K562 (cell line): ENCODE data around the gene TNFAIP1. TPM values are rescaled to one million over a fixed set of nuclear protein-coding genes. Genes with fewer than 3 reads are reported as not detected.
A peak's percentile ranks its signal among the peaks of the same experiment; 100 is the strongest.

Experiments used
- ATAC-seq: fragments of 200-7000 bp; cut with Tn5 transposase; 3 replicates; pipeline ENCODE4 v1.9.1; 2020; ENCODE audit warnings: moderate library complexity
- BruUV-seq: library from RNA; stranded (reverse); fragments of 400-500 nt; replicated peaks from 2 replicates; lab custom pipeline; 2021; lab: Mats Ljungman, UMichigan
- CTCF ChIA-PET: fragments of 300-600 bp; formaldehyde crosslinking; extraction: SDS; loops from one replicate; lab custom pipeline; 2021; ENCODE audit warnings: low intra/inter-chr PET ratio; lab: Yijun Ruan, JAX
- POLR2A ChIA-PET: fragments of 300-600, 350-650 bp; sonication (Branson Sonifier 250); formaldehyde crosslinking; extraction: SDS; loops from one replicate; lab custom pipeline; 2021; ENCODE audit warnings: antibody characterized with exemption, inconsistent platforms; lab: Yijun Ruan, JAX
- DNase-seq, 4 experiments: peaks; one replicate each; pipeline versions ENCODE4 v3.0.0 to v3.0.0-alpha.2; 2011 to 2018; ENCODE audit warnings: low spot score in 3 of 4, mixed read lengths in 3 of 4; ENCODE audit errors: extremely low read depth in 1 of 4
- FAIRE-seq: peaks from 2 replicates; lab custom pipeline; 2011; peaks lifted over from hg19 to GRCh38; lab: Jason Lieb, UNC
- H2AFZ ChIP-seq: 2 replicates; pipeline ENCODE4 v1.6.0; 2011; ENCODE audit warnings: low read depth, low read length, control low read depth, inconsistent platforms
- H3K27ac ChIP-seq: fragments of 200-600 bp; 3 replicates; pipeline ENCODE4 v1.8.0; 2011; ENCODE audit warnings: low read depth, mild to moderate bottlenecking, control low read depth, inconsistent platforms, low read length, moderate library complexity, mixed read lengths; ENCODE audit errors: extremely low read depth
- H3K27me3 ChIP-seq, 2 experiments: fragments of 300-600 bp in 1 of 2; 2 replicates in 1 of 2; 3 replicates in 1 of 2; pipeline versions ENCODE4 v1.6.0 to v1.8.0; 2011; ENCODE audit warnings: inconsistent platforms in 2 of 2, low read length in 2 of 2, mild to moderate bottlenecking in 1 of 2, mixed read lengths in 1 of 2, moderate library complexity in 1 of 2; ENCODE audit not compliant: control insufficient read depth in 2 of 2, insufficient read depth in 2 of 2
- H3K36me3 ChIP-seq: fragments of 300-600 bp; 3 replicates; pipeline ENCODE4 v1.8.0; 2011; ENCODE audit warnings: mild to moderate bottlenecking, low read length, inconsistent platforms; ENCODE audit not compliant: control insufficient read depth, insufficient read depth
- H3K4me1 ChIP-seq, 2 experiments: fragments of 200-600 bp in 1 of 2; replicated peaks in 1 of 2; 2 replicates in 1 of 2; 3 replicates in 1 of 2; pipeline versions ENCODE4 v1.5.1 to v1.8.0; 2011; ENCODE audit warnings: inconsistent platforms in 2 of 2, low read length in 2 of 2, mild to moderate bottlenecking in 1 of 2, mixed read lengths in 1 of 2, moderate library complexity in 1 of 2; ENCODE audit not compliant: control insufficient read depth in 2 of 2, insufficient read depth in 2 of 2
- H3K4me2 ChIP-seq: 2 replicates; pipeline ENCODE4 v1.6.1; 2011; ENCODE audit warnings: low read length, control low read depth, inconsistent platforms, mixed read lengths; ENCODE audit not compliant: insufficient read depth
- H3K4me3 ChIP-seq: fragments of 200-600 bp; sonication (generic), shearing (Covaris generic); 2 replicates; pipeline ENCODE4 v1.5.1; 2016; ENCODE audit warnings: control low read depth, inconsistent platforms
- H3K79me2 ChIP-seq: fragments of 200-600 bp; 3 replicates; pipeline ENCODE4 v1.8.0; 2011; ENCODE audit warnings: low read length, inconsistent platforms; ENCODE audit not compliant: control insufficient read depth, insufficient read depth
- H3K9ac ChIP-seq, 2 experiments: 2 replicates each; pipeline versions ENCODE4 v1.6.0 to v1.6.1; 2011; ENCODE audit warnings: low read depth in 2 of 2, low read length in 2 of 2, control low read depth in 1 of 2, inconsistent platforms in 1 of 2, mild to moderate bottlenecking in 1 of 2, mixed read lengths in 1 of 2; ENCODE audit not compliant: insufficient read depth in 1 of 2
- H3K9me1 ChIP-seq: one replicate; pipeline ENCODE4 v1.6.0; 2011; ENCODE audit warnings: inconsistent platforms, mild to moderate bottlenecking, low read length, moderate library complexity; ENCODE audit not compliant: control insufficient read depth, insufficient read depth
- H3K9me3 ChIP-seq: replicated peaks from 2 replicates; pipeline ENCODE4 v1.5.1; 2011; ENCODE audit warnings: low read depth, low read length, inconsistent platforms; ENCODE audit not compliant: control insufficient read depth, insufficient read depth
- H4K20me1 ChIP-seq: replicated peaks from 2 replicates; pipeline ENCODE4 v1.6.1; 2011; ENCODE audit warnings: low read length, inconsistent platforms, mixed read lengths; ENCODE audit not compliant: control insufficient read depth, insufficient read depth
- C11orf30 ChIP-seq: fragments of 450-650 bp; IDR thresholded peaks from 2 replicates; pipeline ENCODE4 v1.6.1; 2016; ENCODE audit warnings: low read depth, mild to moderate bottlenecking
- FOXP4 ChIP-seq: sonication (generic); formaldehyde crosslinking; IDR thresholded peaks from 2 replicates; pipeline ENCODE4 v1.8.0; 2022; ENCODE audit warnings: mild to moderate bottlenecking, missing genetic modification reagents, borderline replicate concordance
- ZFP36 ChIP-seq: fragments of 150-350 bp; IDR thresholded peaks from 2 replicates; pipeline ENCODE4 v1.6.1; 2018; ENCODE audit warnings: low read length, low read depth; ENCODE audit not compliant: partially characterized antibody
- ZNF121 ChIP-seq: sonication (generic); formaldehyde crosslinking; conservative IDR thresholded peaks from 2 replicates; pipeline ENCODE4 v1.8.0; 2022; ENCODE audit warnings: missing genetic modification reagents
- ZNF282 ChIP-seq: sonication (generic); formaldehyde crosslinking; IDR thresholded peaks from 2 replicates; pipeline ENCODE4 v1.8.1; 2023; ENCODE audit warnings: missing genetic modification reagents
- WGBS: fragments of 100-300 bp; shearing (Covaris generic); methylation state at CpG from one replicate; pipeline ENCODE4 v1.1.6; 2016; ENCODE audit warnings: low coverage, mixed read lengths; ENCODE audit not compliant: insufficient coverage; ENCODE audit errors: missing lambda C conversion rate; 5-methylcytosine and 5-hydroxymethylcytosine counted together
- in situ Hi-C: fragments of 300-500 bp; cut with MboI; formaldehyde crosslinking; loops from 4 replicates; pipeline ENCODE4 v1.15.0; 2018; ENCODE audit warnings: inconsistent platforms, mixed read lengths
- intact Hi-C: fragments of 100-400 bp; cut with micrococcal nuclease; formaldehyde crosslinking; loops from 2 replicates; pipeline ENCODE4 v1.14.2; 2022
- polyA plus RNA-seq, 8 experiments: library from polyadenylated mRNA; depleted of rRNA in 4 of 8; stranded (reverse) in 5 of 8; unstranded in 3 of 8; fragments of >200 nt; fragmentation: Nextera tagmentation in 2 of 8; fragmentation: Illumina TruSeq in 1 of 8; extraction: Ambion mirVana in 2 of 8; extraction: Trizol in 1 of 8; gene quantifications; 2 replicates each; pipeline versions ENCODE4 v1.2.1 to v1.2.3, GENCODE V29; 2011 to 2014; ENCODE audit warnings: inconsistent platforms in 1 of 8, missing spikeins in 1 of 8
- total RNA-seq, 7 experiments: library from RNA; depleted of rRNA in 6 of 7; stranded (reverse); fragments of >200 nt in 6 of 7; fragmentation: Illumina TruSeq in 2 of 7; extraction: Trizol in 2 of 7; gene quantifications; 2 replicates each; pipeline versions ENCODE4 v1.2.1 to v1.2.3, GENCODE V29; 2011 to 2021; ENCODE audit warnings: low replicate concordance in 1 of 7

Gene TNFAIP1
- total and polyA plus RNA-seq, 9 of the 15 experiments (the other 6 are each of a cell fraction or from before 2014, with no cell fraction given), result 2.1 to 20.1 (median 8.2) TPM

- no peaks in the 10 kb centered on the region for H3K36me3 ChIP-seq
- no peak overlapping the region for H3K9ac ChIP-seq
- BruUV-seq, result no TSS peak
Measured at GRCh38 chr17:28285965-28286364, 49.6 kb upstream of the TNFAIP1 start.

GRCh38 chr17:28290703-28291102 lies 44.9 kb upstream of the TNFAIP1 start:
- no peak overlapping the region for H3K4me3 ChIP-seq
- no peak overlapping the region for H3K27ac ChIP-seq
- FAIRE-seq, result no peak
- no peaks in the 10 kb centered on the region for H3K36me3 ChIP-seq
- TF ChIP-seq FOXP4 (no peak), ZFP36 (no peak), C11orf30 (peak; percentile 8; the same call in 1 of the 2 replicates)
- H3K9me1 ChIP-seq, result no peaks in the 10 kb centered on the region
- intact Hi-C loops (no loop called here), in situ Hi-C loops (no loop called here)
- DNase-seq, result no peak
- no TSS peak for BruUV-seq
- POLR2A ChIA-PET, result interaction anchor here (1.0 kb wide), 1 partner anchor 41 kb away, joined by 3 read pairs; no protein-coding TSS in a partner anchor
- CTCF ChIA-PET, result no interaction called here
- no peak for ATAC-seq
- H3K4me1 ChIP-seq, result no peaks in the 10 kb centered on the region
- H3K79me2 ChIP-seq, result no peaks in the 10 kb centered on the region
- 39% methylated on average over 2 of the region's 2 CpGs for WGBS
- no peak overlapping the region for H3K4me2 ChIP-seq
- no peak overlapping the region for H2AFZ ChIP-seq
- H3K9ac ChIP-seq, result no peak overlapping the region
- no peaks in the 10 kb centered on the region for H3K27me3 ChIP-seq
- no peaks in the 10 kb centered on the region for H4K20me1 ChIP-seq
- H3K9me3 ChIP-seq, result no peaks in the 10 kb centered on the region

More at GRCh38 chr17:28285965-28286364, 49.6 kb upstream of the TNFAIP1 start:
- H2AFZ ChIP-seq, result no peak overlapping the region
- no peak overlapping the region for H3K4me3 ChIP-seq
- ChIA-PET CTCF (no interaction called here), POLR2A (interaction anchor here (0.6 to 2.0 kb wide), 4 partner anchors 15 to 45 kb away, joined by 3 to 9 read pairs (median 4); no protein-coding TSS in a partner anchor)
- FAIRE-seq (no peak), DNase-seq (no peak), ATAC-seq (no peak)
- no peak overlapping the region for H3K4me2 ChIP-seq
- H3K27me3 ChIP-seq, result no peaks in the 10 kb centered on the region
- no peak overlapping the region for H3K27ac ChIP-seq
- in situ Hi-C loops (no loop called here), intact Hi-C loops (no loop called here)
- TF ChIP-seq ZNF121 (CRISPR knock-in tag) (0 out of 2 replicates have a peak, but pooled peaks have one; percentile 17), ZNF282 (CRISPR knock-in tag) (no peak)
- no peaks in the 10 kb centered on the region for H3K9me3 ChIP-seq
- H3K9me1 ChIP-seq, result no peaks in the 10 kb centered on the region
- H3K4me1 ChIP-seq, result peaks cover 0 to 2% of the 10 kb centered on the region in 2 experiments; a peak in 1 of 5 replicates
- no peaks in the 10 kb centered on the region for H4K20me1 ChIP-seq
- H3K79me2 ChIP-seq, result no peaks in the 10 kb centered on the region
- whole genome bisulfite sequencing, result 6% methylated on average over 2 of the region's 2 CpGs
